ENCODE measurements around the gene CCDC172.
"Not testable (repeated sequence)": the region's sequence is repeated elsewhere in the genome, so short reads cannot be mapped to it uniquely, and the experiment has no call there.

CCDC172 gene

DNA sequence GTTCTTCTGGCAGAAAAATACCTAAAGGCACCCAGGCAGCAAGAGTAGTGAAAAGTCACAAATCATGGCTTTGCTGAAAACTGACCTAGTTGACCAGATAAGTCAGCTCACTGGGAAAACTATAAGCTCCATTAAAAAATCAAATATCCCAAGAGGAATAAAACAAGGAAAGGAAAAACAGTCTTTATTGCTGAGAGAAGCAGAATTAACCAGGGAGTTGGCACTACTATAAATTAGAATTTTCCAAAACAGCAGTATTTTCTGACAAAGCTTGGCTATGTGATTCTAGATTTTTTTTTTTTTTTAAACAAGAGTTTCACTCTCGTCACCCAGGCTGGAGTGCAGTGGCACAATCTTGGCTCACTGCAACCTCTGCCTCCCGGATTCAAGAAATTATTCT lies 12.6 kb downstream of the CCDC172 start:
- DNase-seq (ENCODE audit: low read depth) = no peak

DNA sequence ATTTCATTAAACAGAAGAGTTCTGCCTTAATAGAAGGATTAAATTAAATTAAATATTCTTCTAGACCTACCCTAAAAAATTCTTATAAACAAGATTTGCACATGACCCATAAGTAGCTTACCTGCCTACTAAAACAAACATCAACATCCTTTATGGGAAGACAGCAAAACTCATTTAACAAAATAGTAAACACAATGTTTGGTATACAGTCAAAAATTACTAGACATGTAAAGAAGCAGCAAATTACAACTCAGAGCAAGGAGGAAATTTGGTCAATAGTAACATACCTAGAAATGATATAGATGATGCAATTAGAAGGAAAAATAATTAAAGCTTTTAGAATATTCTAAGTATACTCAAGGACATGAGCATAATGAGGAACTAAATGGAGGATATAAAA lies 27.9 kb downstream of the CCDC172 start:
- DNase-seq (ENCODE audit: low read depth) = no peak

DNA sequence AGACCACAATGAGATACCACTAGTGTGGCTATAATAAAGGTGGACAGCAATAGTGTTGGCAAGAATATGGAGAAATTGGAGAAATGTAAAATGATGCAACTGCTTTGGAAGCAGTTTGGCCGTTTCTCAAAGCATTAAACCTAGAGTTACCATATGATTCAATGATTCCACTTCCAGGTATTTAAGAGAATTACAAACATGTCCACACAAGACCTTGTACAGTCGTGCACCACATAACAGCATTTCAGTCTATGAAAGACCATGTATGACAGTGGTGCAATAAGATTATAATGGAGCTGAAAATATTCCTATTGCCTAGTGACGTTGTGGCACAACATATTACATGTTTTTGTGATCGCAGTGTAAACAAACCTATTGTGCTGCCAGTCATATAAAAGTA lies 29.6 kb downstream of the CCDC172 start:
- DNase-seq (ENCODE audit: low read depth) = no peak

DNA sequence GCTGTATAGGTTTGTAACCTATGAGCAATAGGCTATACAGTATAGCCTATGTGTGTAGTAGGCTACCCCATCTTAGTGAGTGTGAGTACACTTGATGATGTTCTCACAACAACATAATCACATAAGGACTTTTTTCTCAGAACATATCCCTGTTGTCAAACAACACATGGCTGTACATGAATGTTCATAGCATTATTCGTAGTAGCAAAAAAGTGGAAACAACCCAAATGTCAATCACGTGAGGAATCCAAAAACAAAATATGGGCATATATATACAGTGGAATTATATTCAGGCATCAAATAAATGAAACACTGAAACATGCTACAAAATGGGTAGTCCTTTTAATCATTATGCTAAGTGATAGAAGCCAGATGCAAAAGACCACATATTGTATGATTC lies 31.1 kb downstream of the CCDC172 start:
- no peak for DNase-seq (ENCODE audit: low read depth)

DNA sequence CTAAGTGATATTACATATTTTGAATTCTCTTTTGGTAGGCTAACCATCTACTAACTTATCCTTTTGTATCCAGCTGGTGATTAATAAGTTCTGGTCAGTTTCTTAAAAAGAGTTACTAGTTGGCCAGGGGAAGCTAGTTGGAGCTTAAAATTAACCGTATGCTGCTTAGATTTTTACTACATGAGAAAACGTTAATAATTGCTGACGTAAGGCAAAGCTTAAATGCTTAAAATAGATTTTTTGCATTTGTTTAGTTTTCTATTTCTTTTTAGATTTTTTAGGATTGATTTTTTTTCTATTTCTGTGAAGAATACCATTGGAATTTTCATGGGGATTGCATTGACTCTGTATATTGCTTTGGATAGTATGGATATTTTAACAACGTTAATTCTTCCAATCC lies 32.6 kb downstream of the CCDC172 start:
- DNase-seq (ENCODE audit: low read depth) = no peak

DNA sequence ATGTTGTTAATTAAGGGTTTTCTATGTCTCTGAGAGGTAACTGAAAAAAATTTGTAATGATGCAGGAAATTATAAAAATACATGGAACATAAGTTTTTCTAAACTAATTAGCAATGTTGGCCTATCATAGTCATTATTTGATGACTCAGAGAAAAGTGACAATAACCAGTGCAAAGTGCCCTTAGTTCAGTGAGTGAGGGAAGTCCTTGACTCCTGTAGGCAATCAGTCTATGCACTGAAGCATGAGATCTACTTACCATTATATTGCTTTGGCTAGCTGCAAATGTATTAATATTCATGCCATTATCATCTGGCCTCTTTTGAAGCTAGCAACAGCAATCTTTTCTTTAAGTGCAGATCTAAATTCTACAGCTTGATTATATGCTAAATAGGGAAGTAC lies 40.6 kb downstream of the CCDC172 start:
- no peak for DNase-seq (ENCODE audit: low read depth)

DNA sequence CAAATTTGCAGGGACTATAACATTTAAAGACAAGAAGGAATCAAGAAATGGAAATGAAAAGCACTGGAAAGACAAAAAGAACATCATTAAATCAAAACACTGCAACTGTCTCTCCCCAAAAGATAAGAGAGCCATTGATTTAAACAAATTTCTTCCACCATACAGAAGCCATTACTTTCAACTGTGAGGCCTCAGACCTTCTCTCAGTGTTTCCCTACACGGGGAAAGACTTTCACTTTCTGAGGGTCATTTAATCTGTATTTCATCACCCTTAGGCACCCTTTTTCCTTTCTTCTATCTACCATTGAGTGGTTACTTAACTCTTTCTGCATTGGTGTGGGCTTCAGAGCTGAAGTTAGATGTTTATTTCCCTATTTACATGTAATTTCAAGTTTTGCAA lies 47.5 kb downstream of the CCDC172 start:
- DNase-seq (ENCODE audit: low read depth) = no peak

DNA sequence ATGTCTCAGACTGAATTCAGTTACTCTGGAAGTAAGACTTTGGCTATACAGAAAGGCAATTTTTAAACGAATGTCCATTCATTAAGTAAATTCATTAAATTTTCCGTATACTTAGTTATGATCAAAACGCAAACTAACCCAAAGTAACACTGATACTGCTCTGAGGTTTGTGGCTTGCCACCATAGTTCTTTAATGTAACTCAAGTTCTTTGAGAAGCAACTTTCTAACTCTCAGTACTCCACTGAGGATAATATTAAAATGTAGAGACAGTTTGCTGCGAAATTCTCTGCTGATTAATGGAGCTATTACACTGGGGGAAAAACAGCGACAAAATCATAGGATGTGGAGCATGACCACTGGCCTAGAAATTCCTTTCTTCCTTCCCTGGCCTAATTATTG lies 58.0 kb downstream of the CCDC172 start:
- DNase-seq (ENCODE audit: low read depth) = no peak

DNA sequence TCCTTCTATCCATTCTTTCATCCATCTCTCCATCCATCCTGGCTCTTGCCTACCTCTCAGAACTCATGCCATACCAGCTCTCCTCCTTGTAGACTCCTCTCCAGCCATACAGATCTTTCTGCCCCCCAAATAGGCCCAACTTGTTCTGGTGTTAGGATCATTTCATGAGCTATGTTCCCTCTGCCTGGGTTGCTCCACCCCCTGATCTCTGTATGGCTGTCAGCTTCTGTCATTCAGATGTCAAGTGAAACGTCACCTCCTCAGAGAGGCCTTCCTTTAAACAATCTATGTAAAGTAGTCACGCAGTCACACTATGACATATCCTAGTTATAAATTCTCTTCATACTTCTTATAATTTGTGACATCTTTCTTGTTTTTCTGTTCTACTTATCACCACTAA lies 61.1 kb downstream of the CCDC172 start:
- no peak for DNase-seq (ENCODE audit: low read depth)

DNA sequence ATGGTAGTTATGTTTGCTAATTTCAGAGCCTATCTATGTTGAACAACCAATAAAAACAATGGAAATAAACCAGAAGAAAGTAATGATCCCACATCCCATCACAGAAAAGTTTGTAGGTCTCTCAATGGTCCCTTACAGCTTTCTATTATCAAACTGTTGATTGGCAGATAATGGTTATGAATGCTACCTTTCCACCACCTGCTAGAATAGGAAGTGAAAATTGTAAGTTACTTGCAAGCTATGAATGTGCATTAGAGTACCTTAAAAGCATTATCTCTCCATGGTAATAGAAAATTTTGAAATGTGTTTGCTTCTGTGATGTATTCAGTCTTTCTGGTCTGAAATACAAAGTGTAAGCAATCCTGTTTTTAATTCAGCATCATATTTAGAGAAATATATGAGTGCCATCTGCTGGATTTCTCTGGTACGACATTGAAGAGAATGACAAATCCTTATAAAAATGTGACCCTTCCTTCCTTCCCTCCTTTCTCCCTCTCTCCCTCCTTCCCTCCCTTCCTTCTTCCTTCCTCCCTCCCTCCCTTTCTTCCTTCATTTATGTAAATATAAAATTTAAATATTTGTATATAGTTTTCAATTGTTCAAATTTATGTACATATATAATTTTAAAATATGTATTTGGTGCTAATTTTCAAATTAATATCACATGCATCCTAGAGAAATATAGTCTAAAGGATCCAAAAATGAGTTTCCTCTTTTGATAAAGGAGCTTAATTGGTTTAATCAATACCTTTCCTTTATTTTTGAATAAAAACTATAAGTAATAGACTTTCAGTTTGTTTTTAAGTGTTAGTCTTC lies 62.0 kb downstream of the CCDC172 start:
- DNase-seq (ENCODE audit: low read depth) = no peak

DNA sequence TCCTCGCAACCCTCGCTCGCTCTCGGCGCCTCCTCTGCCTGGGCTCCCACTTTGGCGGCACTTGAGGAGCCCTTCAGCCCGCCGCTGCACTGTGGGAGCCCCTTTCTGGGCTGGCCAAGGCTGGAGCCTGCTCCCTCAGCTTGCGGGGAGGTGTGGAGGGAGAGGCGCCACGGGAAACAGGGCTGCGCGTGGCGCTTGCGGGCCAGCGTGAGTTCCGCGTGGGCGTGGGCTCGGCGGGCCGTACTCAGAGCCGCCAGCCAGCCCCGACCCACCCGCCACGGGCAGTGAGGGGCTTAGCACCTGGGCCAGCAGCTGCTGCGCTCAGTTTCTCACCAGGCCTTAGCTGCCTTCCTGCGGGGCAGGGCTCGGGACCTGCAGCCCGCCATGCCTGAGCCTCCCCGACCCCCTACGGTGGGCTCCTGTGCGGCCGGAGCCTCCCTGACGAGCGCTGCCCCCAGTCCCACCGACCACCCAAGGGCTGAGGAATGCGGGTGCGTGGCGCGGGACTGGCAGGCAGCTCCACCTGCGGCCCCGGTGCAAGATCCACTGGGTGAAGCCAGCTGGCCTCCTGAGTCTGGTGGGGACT lies 69.1 kb downstream of the CCDC172 start:
- not testable (repeated sequence) for DNase-seq (ENCODE audit: low read depth)

DNA sequence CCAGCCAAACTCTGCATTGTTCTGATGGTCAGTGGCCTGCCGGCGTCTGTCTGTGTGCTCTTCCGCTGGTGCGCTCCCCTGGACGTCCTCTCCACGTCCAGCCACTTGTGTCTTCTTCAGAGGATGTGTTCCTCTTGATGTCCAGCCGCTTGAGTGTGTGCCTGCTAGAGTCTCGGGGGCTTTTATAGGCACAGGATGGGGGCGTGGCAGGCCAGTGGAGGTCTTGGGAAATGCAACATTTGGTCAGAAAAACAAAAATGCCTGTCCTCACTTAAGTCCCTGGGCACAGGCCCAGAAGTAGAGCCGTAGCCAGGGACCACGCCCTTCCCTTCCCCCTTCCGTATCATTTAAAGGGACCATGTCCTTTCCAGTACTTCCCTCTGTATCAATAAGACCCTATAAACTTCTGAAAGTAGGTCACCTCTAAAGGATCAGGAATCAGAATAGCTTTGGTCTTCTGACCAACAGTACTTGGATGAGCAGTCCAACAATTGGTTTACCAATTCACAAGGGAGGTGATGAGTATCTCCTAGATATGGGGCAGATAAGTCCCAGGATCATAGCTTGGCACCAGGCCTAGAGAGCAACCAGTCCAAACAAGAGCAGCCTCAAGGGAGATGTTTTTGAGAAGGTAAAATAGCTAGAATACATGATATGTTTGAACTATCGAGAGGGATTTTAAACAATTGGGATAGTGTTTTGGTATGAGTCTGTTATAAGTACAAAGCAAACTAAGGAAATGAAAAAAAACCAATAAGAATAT lies 71.2 kb downstream of the CCDC172 start:
- no peak for DNase-seq (ENCODE audit: low read depth)

DNA sequence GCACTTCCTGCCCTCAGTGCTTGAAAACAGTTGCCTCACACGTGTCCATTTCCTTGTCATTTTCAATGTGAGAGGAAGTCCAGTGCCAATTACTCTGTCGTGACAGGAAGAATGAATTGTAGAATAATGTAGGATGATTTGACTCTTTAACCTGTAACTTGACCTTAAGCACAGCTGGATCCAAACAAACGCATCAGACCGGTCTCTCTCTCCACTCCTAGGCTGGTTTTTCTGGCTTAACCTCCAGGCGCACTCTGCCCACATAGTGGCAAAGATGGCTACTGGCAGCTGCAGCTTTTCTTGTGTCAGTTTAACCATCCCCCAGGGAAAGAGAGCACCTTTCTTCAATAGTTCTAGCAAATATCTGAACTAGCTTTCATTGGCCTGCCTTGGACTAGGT lies 74.0 kb downstream of the CCDC172 start:
- DNase-seq (ENCODE audit: low read depth) = no peak

DNA sequence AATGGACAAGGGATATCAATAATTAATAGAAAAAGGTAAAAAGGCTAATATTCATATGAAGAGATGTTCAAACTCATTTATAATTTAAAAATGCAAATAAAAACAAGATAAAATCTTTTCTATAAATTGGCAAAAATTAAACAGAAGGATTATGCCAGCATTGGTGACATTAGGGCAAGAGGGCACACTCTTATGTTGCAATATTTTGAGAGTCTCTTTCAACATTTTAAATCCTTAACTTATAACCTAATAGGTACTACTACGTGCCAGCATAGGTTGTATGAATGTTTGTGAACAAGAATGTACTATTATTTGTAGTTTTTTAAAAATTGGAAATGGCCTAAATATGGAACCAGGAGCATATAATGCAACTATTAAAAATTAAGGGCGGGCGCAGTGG lies 78.6 kb downstream of the CCDC172 start:
- DNase-seq (ENCODE audit: low read depth) = no peak

DNA sequence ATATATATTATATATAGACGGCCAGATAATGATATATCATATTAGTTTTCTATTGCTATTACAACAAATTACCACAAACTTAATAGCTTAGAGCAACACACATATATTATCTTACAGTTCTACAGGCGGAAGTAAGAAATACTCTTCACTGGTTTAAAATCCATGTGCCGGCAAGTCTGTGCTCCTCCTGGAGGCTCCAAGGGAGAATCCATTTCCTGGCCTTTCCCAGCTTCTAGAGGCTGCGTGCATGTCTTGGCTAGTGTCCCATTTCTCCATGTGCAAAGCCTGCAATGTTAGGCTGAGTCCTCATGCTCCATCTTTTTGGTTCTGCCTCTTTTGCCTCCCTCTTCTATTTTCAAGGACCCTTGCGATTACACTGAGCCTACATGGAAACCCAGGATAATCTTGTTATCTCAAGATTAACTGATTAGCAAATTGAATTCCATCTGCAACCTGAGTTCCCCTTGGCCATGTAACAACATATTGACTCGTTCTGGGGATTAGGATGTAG lies 79.5 kb downstream of the CCDC172 start:
- no peak for DNase-seq (ENCODE audit: low read depth)

DNA sequence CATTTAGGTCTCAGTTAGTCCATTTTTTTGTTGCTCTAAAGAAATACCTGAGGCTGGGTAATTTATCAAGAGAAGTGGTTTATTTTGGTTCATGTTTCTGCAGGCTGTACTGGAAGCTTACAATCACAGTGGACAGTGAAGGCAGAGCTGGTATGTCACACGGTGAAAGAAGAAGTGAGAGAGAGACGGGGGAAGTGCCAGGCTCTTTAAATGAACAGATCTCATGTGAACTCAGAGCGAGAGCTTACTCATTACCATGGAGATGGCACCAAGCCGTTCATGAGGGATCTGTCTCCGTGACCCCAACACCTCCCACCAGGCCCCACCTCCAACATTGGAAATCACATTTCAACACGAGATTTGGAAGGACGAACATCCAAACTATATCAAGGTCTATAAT lies 84.5 kb downstream of the CCDC172 start:
- no peak for DNase-seq (ENCODE audit: low read depth)

DNA sequence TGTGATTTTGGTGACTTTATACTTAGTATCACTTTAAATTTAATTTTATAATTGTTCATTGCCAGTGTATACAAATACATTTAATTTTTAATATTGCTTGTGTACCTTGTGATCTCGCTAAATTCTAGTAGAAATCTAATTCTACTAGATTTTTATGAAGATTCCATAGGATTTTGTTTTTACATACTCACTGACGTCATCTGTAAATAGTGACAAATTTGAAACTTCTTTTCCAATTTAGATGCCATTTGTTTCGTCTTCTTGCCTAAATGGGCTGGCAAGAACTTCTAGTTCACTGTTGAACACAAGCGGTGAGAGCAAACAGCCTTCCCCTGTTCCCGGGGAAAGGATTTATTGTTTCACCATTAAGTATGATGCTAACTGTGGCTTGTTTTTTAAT lies 86.1 kb downstream of the CCDC172 start:
- DNase-seq (ENCODE audit: low read depth) = no peak

DNA sequence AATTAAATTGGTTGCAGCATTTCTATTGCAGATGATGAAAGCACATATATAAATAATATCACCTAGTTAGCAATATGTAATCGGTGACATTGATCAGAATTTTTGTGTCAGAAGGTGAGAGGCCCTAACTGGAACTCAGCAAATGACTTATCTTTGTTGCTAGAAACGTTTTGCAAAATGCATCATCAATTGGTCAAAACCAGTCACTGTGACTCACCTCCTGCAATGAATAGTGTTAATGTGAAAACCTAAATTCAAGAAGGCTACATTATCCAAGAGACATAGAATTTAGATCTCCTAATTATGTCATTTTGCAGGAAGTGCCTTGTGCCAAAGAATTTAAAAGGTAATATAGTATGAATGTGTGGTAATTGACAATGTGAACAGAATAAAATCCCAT lies 93.6 kb downstream of the CCDC172 start:
- no peak for DNase-seq (ENCODE audit: low read depth)

DNA sequence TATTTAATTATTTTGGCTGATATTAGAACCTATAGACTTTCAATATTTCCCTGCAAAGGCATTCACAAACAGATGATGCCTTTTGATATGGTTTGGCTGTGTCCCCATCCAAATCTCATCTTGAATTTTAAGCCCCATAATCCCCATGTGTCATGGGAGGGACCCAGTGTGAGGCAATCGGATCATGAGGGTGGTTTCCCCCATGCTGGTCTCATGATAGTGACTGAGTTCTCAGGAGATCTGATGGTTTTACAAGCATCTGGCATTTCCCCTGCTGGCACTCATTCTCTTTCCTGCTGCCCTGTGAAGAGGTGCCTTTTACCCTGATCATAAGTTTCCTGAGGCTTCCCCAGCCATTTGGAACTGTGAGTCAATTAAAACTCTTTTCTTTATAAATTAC lies 94.1 kb downstream of the CCDC172 start:
- DNase-seq (ENCODE audit: low read depth) = no peak

DNA sequence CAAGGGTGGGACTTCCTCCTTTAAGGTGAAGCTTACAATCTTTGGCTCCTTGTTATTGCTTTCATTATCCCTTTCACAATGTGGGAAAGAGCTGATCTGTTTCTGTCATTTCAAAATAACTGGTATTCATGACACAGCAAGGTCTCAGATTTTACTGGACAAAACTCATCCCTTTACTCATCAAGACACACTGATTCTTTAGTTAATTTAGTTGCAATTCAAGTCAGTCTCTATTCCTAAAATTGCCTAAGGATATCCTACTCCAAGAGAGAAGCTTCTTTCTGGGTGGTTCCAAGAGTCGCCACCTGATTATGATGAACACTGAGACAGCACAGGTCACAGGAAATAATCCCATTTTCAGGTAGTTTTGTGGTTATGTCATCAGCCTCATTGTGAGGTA lies 97.6 kb downstream of the CCDC172 start:
- DNase-seq (ENCODE audit: low read depth) = no peak

DNA sequence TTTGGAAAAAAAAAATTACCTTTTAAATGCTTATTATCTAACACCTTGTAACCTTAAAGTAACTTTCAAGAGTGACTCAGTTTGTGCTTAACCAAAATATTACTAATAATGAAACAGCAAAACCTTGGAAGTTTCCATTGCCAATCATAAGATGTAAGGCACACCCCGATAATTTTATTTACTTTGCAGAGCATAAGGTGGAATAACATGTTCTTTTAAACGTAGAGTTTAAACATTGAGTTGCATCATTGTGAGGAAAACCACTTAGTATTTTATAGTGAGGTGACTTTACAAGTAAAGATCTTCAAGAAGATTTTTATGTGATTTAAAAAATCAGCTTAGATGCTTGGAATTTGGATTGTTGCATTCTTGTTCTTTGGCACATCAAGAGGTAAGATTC lies 103.4 kb downstream of the CCDC172 start, which contains the start of gene PNLIPRP3:
TSS of gene PNLIPRP3 (plus strand) at position 177 of the 400 bp plus-strand sequence. CDS start at position 343, 166 bp downstream.
- DNase-seq (ENCODE audit: low read depth) = no peak

DNA sequence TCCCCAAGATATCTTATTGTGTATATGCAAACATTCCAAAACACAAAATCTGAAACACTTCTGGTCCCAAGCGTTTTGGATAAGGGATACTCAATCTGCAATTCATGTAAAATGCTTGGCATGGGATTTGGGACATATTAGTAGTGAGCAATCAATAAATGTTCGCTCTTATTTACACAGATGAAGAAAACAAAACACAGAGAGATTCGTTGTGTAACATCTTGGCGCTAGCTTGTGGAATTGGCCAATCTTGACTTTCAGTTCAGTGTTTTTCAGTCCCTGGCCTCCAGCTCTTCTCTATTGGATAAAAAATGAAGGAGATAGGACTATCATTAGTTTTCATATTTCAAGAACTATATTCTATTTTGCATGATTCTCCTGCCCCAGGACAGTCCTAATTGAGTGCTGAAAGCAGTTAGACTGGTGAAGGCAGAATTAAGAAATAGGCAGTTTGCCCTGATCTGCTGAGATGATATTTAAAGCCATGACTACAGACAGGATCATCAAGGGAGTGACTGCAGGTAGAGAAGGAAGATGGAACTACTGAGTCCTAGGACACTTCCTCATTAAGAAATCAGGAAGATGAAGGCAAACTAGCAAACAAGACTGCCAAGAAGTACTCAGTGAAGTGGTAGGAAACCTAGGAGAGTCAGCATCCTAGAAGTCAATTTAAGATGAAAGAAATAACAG lies 105.2 kb downstream of the CCDC172 start:
- no peak for DNase-seq (ENCODE audit: low read depth)

Measured in CMK (cell line).